Bone marrow (tissue), 2 donors: ENCODE results near the gene MAJIN.
"Not testable (repeated sequence)": the region's sequence is repeated elsewhere in the genome, so short reads cannot be mapped to it uniquely, and the experiment has no call there.

Source experiments
- DNase-seq, 2 donors: peaks; one replicate each; lab custom pipeline; 2025; lab: John Stamatoyannopoulos, UW

The MAJIN gene

GRCh38 chr11:64990222-64990923 lies 18.5 kb upstream of the MAJIN start:
- no peak for DNase-seq

GRCh38 chr11:64989416-64989815 lies 17.5 kb upstream of the MAJIN start:
- no peak for DNase-seq

DNA sequence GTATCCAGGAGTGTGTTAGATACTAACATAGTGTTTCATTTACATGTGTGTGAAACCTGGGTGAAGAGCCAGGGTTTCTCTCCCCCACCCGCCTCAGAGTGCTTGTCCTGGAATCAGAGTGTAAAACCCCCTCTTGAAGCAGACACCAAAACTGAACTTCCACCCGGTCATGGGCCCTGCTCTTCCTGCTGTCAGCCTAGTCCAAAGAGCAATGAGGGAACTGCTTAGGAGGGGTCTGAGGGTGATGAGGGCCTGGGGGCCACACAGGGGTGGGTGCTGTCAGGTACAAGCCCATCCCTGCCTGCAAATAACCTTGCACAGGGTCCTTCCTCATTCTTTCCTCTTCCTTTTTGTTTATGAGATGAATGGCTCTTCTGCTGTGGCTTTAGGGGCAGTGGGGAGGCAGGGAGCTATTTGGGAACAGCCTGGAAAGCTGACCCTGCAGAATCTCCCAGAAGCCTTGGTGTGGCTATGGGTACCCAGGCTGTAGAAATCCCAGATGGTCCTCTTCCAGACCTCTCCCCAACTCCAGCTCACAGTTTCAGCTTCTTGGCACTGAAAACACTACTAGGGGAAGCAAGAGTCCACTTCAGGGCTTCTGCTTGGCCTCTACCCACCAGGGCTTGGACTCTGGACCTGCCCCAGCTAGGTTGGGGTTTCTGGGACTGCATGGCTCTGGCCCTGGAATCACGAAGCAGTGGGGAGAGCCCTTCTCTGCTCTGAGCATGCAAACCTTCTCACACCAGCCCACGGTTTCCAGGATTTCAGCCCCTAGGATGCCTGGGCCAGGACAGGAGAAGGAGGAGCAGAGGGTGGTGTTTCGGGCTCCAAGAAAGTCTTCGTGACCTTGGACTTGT lies 16.3 kb upstream of the MAJIN start:
- no peak for DNase-seq

- DNase-seq, result not testable (repeated sequence)
Observed at GRCh38 chr11:64983339-64983738, 11.4 kb upstream of the MAJIN start.

DNA sequence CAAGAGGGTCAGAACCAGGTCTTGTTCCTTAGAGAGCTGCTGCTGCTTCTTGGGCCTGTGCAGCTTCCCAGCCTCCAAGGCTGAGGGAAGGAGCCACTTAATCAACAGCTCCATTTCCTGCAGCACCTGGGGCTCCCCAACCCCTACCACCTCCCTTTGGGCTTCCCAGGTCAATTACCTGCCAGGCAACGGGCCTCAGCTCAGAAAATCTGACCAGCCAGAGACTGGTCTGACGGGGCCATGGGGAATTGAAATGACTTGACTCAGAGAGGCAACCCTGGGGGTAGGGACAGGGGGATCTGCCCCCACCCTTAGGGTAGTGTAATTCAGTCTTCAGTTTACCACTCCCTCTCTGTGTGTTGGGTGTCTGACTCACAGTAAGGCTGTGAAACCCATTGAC lies 4.7 kb upstream of the MAJIN start:
- no peak for DNase-seq

GRCh38 chr11:64974124-64974523 lies 2.2 kb upstream of the MAJIN start:
- DNase-seq, result no peak

- DNase-seq, result no peak
Observed at GRCh38 chr11:64970731-64971151, 1.2 kb downstream of the MAJIN start.

DNA sequence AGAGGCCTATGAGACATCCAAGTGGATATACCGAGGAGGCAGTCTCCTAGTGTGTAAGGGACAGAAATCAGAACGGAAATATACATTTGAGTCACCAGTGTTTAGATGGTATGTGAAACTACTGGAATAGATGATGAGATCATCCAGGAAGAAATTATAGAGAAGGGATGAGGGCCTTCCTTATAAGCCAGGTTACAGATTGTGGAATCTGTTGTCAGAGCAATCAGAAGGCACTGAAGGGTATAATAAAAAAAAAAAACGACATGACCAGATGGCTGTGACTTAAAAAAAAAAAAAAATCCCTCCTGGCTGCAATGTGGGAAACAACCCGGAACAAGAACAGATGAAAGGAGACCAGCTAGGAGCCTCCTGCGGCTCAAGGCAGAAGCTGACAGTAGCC lies 2.7 kb downstream of the MAJIN start:
- DNase-seq, result no peak

DNA sequence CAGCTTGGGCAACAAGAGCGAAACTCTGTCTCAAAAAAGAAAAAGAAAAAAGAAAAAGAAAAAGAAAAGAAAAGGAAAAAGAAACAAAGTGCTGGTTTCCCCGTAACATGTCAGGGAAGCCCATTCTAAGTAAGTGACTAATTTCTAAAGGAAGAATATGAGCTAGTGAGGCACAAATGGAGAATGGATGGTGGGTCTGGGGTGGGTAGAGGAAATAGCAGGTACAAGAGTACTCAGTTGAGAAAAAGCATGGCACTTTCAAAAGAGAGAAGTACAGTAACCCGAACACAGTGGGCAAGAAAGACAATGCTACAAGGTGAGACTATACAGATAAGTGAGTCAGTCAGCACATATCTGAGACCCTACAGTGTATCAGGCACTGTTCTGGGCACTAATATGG lies 4.5 kb downstream of the MAJIN start:
- no peak for DNase-seq

GRCh38 chr11:64963072-64963631 lies 8.8 kb downstream of the MAJIN start:
- no peak for DNase-seq

DNA sequence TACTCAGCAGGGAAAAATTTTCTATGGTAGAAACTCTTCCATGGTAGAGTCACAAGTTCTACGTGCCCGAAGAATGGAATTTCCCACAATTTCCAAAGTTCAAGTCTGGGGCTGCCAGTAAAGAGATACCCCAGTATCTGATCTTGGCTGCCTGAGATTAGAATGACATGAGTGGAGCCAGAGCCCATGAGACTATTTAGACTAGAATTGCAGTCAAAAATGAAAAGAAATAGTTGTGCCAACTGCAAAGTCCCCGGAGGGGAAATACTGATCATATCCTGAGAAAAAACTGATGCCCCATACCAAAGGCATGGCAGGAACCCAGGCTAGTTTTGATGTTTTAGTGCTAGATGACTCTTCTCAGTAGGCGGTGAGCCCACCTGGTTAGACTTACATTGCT lies 11.2 kb downstream of the MAJIN start:
- no peak for DNase-seq

DNA sequence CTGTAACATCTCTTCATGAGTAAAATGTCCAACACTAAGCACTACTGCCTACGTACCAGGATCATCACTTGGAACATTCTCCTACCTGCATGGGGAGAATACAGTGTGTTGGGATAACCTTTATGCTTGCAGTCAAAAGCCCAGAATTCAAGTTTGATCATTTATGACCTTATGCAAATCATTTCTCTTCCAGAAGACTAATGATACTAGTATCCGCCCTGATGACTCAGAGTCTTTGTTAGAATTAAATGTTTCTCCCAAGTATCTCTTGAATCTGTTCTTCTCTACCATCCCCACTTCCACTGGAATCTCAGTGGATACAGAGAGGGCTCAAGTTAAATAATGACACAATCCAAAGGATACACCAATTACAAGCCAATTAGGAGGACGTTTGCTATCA lies 12.4 kb downstream of the MAJIN start:
- DNase-seq, result no peak

DNA sequence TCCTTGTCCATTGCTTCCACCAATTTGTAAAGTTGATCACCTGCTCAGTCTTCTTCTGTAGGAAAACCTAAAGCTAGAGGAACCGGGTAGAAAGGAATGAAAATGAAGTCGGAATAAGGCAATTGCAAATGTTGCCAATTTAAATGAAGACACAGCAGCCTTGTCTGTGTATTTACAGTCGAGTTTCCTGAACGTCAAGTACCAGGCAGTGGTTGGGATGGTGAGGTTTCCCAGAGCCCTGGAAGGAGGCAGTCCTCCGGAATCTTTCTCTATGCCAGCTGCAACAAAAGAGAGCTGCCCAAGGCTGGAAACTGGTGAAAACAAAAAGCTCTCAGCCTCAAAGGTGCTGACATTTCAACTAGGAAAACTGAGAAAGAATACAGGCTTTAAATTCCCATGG lies 17.7 kb downstream of the MAJIN start:
- DNase-seq, result no peak

GRCh38 chr11:64951529-64951928 lies 20.4 kb downstream of the MAJIN start:
- no peak for DNase-seq

DNA sequence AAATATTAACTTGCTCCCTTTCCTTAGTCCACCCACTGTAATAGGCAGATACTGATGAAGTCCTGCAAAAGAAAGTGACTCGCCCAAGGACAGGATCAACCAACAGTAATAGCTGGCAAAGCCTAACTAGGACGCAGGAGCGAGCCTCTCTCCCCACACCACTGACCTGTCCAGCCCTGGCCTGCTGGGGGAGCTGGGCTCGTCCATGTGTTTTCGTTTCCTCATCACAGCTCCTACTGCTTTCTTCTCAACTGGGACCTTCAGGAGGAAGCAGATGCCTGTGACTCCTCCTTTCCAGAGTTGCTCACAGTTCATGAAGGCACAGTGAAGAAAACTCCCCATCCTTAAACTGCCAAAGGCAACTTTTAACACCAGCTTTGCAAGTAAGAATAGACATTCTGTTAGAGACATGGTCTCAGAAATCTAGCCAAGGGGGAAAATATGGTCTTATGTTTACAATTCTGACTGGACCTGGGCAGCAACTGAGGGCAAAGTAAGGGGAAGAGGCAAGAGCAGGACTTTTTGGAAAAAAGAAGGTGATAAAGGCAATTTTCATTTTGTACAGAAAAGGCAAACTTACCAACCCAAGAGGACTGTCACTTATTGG lies 24.6 kb downstream of the MAJIN start:
- DNase-seq, result no peak

GRCh38 chr11:64936539-64936938 lies 35.4 kb downstream of the MAJIN start:
- no peak for DNase-seq

- DNase-seq, result no peak
Observed at GRCh38 chr11:64935359-64936081, 36.4 kb downstream of the MAJIN start, which contains the start of gene GPHA2. GPHA2 (minus strand) TSS chr11:64935893; CDS start chr11:64935460, 433 bp downstream.

DNA sequence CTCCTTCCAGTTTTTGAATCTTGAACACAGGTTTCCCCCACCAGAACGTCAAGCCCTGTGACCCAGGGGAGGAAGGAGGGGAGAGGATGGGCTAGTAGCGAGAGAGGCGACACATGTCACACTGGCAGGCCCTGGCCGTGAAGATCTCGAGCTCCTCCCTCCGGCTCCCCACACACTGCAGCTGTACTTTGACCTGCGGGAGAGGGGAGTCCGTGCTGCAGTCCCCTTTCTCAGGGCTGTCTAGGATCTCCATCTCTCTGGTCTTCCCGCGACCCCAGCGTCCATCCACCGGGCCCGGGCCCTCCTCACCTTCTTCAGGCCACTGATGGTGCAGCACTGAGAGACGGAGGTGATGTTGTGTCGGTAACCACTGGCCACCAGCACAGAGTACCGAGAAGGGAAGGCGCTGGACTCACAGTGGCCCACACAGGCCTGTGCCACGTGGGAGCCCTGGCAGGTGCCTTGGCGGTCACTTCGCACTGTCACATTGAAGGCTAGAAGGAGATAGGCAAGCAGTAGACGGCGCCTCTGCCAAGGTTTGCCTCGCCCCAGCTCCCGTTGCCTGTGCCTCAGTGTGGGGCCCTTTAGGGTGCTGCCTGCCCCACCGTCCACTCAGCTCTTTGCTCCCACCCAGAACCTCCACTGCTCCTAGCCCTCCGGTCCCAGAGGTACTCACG lies 37.1 kb downstream of the MAJIN start:
- DNase-seq, result no peak

GRCh38 chr11:64933935-64934681 lies 37.8 kb downstream of the MAJIN start:
- DNase-seq, result no peak

- DNase-seq, result no peak
Observed at GRCh38 chr11:64933213-64933934, 38.5 kb downstream of the MAJIN start.
